HL-60/S4 treated with retinoic acid at 250 ng/mL for 4 days and 3 days (cell line): ENCODE results near the gene KCNB1.
"Not testable (repeated sequence)": the region's sequence is repeated elsewhere in the genome, so short reads cannot be mapped to it uniquely, and the experiment has no call there.

Experiments
- in situ Hi-C: fragments of 300-500 bp; cut with MboI; formaldehyde crosslinking; loops from 2 replicates; pipeline ENCODE4 v1.7.0; 2022; ENCODE audit warnings: low sequenced_read_pairs

KCNB1 gene

DNA sequence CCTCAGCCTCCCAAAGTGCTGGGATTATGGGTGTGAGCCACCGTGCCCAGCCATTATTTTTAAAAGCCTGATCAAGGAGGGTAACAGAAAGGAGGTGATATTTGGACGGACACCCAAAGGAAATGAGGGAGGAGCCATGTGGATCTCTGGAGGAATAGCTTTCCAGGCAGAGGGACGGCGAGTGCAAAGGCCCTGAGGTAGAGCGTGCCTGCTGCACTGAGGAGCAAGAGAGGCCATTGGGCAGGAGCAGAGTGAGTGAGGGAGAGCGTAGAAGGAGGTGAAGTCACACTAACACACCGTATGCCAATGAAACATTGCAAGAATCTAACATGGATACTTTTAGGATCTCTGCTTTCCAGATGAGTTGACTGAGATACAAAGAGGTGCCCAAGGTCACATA is 145.7 kb downstream of the KCNB1 start:
- in situ Hi-C loops, result loop anchor here (25.0 kb wide), 2 partner anchors 176 to 551 kb away; no protein-coding TSS in a partner anchor

DNA sequence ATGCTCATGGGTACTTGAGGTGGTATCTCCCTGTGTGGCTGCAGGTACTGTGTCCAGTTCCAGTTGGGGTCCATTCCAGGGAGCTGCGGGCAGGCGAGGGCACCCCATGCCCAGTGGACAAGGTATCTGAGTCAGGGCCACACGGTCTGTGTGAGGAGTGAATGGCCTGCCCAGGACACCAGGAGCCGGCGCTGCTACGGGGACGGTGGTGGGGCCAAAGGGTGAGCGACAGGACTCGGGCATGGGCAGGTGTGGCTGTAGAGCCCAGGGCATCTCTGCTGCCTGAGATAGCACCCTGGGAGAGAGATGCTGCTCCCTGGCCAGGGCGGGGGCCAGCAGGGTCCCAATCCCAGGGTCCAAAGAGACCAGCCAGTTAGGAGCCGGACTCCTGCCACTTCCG is 147.0 kb downstream of the KCNB1 start:
- in situ Hi-C loops, result loop anchor here (25.0 kb wide), 2 partner anchors 177 to 552 kb away; no protein-coding TSS in a partner anchor

DNA sequence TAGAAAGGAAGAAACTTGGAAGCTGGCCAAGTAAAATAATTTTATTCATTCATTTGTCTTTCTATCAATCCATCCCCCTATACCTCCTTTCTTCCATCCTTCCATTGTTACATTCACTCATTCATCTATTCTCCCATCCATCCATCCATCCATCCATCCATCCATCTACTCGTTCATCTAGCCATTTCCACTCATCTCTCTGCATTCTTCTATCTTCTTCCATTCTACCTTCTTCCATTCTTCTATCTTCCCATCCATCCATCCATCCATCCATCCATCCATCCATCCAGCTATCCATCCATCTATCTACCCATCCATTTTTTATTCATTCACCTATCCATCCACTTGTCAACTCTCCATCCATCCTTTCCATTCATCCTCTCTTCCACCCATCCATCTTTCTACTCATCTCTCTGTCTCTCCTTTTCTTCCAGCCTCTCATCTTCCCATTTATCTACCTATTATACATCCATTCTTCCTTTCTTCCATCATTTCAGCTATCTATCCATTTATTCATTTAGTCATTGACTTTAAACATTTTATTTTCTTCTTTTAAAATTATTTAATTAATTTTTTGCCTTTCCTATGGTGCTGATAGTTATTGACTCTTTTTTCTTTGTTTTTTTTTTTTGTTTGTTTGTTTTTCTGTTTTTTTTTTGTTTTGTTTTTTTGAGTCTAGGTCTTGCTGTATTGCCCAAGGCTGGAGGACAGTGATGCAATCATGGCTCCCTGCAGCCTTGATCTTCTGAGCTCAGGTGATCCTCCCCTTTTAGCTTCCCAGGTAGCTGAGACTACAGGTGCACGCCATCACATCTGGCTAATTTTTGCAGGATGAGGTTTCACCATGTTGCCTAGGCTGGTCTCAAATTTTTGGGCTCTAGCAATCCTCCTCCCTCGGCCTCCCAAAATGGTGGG is 151.5 kb downstream of the KCNB1 start:
- in situ Hi-C loops, result loop anchor here (25.0 kb wide), 2 partner anchors 181 to 556 kb away; no protein-coding TSS in a partner anchor

- in situ Hi-C loops, result loop anchor here (25.0 kb wide), 2 partner anchors 184 to 559 kb away; no protein-coding TSS in a partner anchor
These were observed 153.7 kb downstream of the KCNB1 start for GRCh38 chr20:49328790-49329189.

GRCh38 chr20:49326026-49326425 is 156.4 kb downstream of the KCNB1 start:
- in situ Hi-C loops, result loop anchor here (25.0 kb wide), 2 partner anchors 186 to 561 kb away; no protein-coding TSS in a partner anchor

DNA sequence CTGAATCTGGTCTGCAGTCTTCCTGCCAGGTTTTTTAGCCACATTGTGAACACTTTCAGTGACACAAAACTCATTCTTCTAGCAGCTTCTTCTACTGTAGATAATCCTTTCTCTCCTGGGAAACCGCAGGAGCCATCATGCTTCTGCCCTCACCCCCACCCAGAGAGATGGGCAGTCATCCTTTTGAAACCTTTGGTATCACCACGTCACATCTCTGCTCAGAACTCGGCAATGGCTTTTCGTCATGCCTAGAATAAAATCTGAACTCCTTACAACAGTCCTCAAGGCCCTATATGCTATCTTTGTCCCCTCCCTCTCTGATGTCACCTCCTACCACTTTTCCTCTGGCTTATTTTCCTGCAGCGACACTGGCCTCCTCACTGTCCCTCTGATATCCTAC is 158.2 kb downstream of the KCNB1 start:
- in situ Hi-C loops, result no loop called here

DNA sequence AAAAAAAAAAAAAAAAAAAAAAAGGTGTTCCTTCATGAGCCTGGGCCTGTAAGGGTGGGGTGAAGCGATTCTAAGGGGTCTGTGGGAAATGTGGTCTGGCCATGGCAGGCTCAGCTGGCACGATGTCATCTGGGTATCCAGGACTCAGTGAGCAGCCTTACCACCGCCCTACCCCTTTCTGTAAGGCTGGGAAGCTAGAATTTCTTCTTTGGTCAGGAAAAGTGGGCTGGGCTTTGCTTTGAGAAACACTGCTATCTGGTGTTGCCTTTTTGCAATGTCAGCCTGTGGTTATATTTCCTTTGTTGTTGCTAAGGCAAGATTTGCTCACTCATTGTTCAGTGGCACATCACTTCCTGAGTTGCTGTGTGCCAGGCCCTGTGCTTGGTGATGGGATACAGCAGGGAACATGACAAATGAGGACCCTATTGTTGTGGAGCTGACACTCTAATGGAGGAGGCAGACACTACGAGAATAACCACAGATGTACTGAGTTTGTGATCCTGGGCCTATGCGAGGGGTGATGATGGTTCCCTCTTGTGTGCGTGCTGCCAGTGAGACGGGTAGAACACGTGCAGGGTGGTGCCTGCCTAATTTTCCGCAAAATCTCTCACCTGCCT is 158.7 kb downstream of the KCNB1 start:
- in situ Hi-C loops, result no loop called here

DNA sequence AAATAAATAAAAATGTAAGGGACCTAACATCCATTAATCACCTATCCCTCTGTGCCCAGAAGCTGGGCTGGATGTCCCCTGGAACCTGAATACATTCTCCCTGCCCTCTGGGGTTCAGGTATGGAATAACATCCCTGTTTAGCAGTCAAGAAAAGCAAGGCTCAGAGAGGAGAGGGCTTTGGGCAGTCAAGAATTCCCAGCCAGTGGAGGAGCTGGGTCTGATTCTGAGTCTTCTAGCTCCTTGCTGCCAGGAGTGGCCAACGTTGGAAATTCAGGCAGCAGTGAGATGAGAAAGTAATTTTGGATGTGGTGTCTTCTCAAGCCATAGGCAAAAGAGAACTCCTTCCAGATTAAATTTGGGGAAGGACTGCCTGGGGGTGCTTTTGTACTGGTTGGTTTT is 162.0 kb downstream of the KCNB1 start:
- in situ Hi-C loops, result no loop called here

DNA sequence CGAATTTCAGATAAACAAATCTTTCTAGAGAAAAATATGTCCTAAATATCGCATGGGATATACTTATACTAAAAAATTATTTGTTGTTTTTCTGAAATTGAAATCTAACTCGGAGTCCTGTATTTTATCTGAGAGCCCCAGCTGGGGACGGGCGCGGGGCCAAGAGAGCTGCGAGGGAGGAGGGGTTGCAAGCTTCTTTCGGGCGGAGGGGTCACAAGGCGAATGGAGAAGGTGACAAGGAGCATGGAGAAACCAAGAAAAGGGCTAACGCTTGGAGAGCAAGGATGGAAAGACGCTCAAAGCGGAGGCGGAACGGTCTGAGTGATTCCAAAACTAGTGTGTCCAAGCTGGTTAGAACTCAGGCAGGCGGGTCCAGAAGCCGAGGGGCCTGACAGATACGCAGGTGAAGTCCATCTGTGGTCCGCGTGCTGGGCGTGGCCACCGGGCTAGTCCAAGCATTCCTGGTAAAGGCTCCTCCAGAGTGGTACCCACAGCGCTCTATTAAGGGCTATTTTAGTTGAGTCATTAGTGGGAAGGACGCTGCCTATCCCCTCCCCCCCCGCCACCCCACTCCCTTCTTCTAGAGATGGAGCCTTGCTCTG is 163.2 kb downstream of the KCNB1 start:
- in situ Hi-C loops, result no loop called here

DNA sequence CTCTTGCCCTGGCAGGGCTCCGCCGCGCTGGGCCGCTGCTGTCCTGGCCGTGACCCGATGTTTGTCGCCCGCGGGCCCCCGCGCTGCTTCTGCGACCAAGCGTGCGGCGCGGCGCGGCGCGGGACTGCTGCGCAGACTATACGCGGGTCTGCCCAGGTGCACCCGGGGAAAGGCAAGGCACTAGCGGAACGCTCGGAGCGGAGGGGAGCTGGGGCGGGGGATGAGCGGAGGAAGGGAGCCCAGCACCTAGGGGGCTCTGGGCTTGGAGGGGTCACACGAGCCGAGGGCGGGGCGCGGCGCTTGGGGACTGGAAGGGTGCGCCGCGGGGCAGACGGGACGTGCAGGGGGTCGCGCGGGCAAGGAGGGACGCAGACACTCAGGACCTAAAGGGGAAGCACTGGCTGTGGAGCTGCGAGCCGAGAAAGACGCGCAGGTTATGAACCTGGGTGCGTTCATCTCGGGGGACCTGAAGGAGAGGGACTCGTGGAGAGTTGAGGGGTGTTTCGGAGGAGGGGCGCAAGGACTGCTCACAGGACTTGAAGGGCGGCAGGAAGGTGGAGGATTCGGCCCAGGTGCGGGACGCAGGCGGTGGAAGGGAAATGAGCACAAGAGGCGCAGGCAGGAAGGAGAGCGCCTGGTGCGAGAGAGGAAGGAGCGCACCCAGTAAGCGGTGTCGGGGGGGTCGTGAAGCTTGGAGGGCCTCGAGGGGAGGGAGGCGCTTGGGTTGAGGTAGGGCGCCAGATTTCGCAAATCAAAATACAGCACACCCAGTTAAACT is 163.8 kb downstream of the KCNB1 start:
- in situ Hi-C loops, result no loop called here

GRCh38 chr20:49318091-49318429 is 164.4 kb downstream of the KCNB1 start:
- in situ Hi-C loops, result no loop called here

GRCh38 chr20:49316704-49317103 is 165.8 kb downstream of the KCNB1 start:
- in situ Hi-C loops, result no loop called here

GRCh38 chr20:49315580-49315979 is 166.9 kb downstream of the KCNB1 start:
- in situ Hi-C loops, result no loop called here

DNA sequence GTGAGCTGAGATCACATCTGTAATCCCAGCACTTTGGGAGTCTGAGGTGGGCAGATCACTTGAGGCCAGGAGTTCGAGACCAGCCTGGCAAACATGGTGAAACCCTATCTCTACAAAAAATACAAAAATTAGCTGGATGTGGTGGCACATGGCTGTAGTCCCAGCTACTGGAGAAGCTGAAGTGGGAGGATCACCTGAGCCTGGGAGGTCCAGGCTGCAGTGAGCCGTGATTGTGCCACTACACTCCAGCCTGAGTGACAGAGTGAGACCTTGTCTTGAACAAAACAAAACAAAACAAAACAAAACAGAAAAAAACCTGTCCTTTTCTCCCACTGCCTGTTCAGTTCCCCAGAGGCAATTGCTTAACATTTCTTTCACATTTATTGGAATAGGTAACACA is 168.4 kb downstream of the KCNB1 start:
- in situ Hi-C loops, result not testable (repeated sequence)
